ENCODE measurements around the gene SLC34A1. TPM values are rescaled to one million over a fixed set of nuclear protein-coding genes. Genes with fewer than 3 reads are reported as not detected.
A peak's percentile ranks its signal among the peaks of the same experiment; 100 is the strongest.
"Not testable (repeated sequence)": the region's sequence is repeated elsewhere in the genome, so short reads cannot be mapped to it uniquely, and the experiment has no call there.

The SLC34A1 gene
- total RNA-seq, 1 donor from 2014 or later: not detected

DNA sequence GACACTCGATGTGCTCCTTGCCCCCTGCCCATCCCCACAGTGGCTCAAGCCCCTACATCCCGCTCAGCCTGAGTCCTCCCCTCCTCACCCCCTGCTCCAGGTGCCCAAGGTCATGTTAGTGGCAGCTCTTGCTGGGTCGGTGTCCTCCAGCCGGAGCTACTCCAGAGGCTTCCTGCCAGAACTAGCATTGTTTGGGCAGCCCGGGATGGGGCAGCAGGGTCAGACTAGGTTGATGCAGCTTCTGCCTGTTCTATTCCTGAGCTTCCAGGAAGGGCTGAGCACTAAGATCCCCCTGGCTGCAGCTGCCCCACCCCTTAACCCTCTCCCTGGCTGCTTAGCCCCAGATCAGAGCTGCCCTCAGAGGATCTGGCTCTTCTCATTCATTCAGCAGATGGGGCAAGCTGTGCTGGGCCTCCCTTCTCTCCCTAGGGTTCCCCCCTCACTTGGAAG is 25.8 kb upstream of the SLC34A1 start:
- H3K4me3 ChIP-seq (ENCODE audit: low read depth, low read length): no peak overlapping the region
- DNase-seq (ENCODE audit: low read depth): no peak
- TF ChIP-seq, protein P1, sequence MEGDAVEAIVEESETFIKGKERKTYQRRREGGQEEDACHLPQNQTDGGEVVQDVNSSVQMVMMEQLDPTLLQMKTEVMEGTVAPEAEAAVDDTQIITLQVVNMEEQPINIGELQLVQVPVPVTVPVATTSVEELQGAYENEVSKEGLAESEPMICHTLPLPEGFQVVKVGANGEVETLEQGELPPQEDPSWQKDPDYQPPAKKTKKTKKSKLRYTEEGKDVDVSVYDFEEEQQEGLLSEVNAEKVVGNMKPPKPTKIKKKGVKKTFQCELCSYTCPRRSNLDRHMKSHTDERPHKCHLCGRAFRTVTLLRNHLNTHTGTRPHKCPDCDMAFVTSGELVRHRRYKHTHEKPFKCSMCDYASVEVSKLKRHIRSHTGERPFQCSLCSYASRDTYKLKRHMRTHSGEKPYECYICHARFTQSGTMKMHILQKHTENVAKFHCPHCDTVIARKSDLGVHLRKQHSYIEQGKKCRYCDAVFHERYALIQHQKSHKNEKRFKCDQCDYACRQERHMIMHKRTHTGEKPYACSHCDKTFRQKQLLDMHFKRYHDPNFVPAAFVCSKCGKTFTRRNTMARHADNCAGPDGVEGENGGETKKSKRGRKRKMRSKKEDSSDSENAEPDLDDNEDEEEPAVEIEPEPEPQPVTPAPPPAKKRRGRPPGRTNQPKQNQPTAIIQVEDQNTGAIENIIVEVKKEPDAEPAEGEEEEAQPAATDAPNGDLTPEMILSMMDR (conservative IDR thresholded peaks at IDR 0.05; ENCODE audit: low read depth, low read length): no peak

DNA sequence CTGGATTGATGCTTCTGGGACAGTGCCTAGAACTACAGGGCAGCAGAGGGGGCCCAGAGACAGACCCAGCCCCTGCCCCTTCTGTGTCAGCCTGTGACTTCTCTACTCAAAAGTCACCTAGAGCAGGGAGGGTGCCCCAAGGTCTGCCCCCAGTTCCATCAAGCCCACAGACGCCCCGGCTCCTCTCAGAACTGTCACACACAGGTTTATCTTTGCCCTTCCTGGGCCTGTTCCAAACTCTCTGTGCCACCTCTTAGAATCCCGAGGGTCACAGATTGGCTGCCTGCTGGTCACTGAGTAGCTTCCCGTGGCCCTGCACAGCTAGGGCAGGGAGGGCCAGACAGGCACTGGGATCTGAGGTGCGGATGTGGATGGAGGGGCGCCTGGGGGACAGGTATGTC is 24.8 kb upstream of the SLC34A1 start:
- H3K4me3 ChIP-seq (ENCODE audit: low read depth, low read length): no peak overlapping the region
- no peak for DNase-seq (ENCODE audit: low read depth)
- TF ChIP-seq, protein P1 (conservative IDR thresholded peaks at IDR 0.05; ENCODE audit: low read depth, low read length): no peak

DNA sequence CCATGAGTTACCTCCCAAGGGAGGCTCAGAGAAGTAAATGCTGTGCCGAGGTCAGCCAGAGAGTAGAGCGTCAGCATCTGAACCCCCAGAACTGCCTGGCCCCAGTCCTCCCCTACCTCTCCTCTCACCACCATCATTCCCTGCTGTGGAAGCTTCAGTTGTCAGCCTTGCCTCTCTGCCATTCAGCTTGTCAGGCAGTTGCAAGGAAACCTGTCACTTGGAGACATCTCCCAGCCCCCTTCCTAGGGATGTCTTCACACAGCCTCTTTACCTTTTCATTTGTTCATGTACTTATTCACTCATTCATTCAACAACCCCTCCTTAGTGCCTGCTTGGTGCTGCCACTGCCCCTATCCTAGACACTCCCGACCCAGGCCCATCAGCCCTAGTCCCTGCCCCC is 24.4 kb upstream of the SLC34A1 start:
- no peak overlapping the region for H3K4me3 ChIP-seq (ENCODE audit: low read depth, low read length)
- no peak for DNase-seq (ENCODE audit: low read depth)
- TF ChIP-seq, protein P1 (conservative IDR thresholded peaks at IDR 0.05; ENCODE audit: low read depth, low read length): no peak

DNA sequence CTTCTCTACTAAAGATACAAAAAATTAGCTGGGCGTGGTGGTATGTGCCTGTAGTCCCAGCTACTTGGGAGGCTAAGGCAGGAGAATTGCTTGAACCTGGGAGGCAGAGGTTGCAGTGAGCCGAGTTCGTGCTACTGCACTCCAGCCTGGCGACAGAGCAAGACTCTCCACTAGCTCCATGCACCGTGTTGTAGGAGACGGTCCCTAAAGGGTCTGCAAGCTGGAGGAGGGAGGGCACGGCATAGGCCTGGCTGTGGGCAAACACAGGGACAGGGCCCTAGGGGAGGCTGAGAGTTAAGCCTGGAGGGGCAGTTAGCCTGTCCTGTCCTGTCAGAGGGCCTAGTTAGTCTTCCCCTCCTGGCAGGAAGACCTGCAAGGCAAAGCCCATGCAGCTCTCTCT is 23.5 kb upstream of the SLC34A1 start:
- not testable (repeated sequence) for H3K4me3 ChIP-seq (ENCODE audit: low read depth, low read length); DNase-seq (ENCODE audit: low read depth)

DNA sequence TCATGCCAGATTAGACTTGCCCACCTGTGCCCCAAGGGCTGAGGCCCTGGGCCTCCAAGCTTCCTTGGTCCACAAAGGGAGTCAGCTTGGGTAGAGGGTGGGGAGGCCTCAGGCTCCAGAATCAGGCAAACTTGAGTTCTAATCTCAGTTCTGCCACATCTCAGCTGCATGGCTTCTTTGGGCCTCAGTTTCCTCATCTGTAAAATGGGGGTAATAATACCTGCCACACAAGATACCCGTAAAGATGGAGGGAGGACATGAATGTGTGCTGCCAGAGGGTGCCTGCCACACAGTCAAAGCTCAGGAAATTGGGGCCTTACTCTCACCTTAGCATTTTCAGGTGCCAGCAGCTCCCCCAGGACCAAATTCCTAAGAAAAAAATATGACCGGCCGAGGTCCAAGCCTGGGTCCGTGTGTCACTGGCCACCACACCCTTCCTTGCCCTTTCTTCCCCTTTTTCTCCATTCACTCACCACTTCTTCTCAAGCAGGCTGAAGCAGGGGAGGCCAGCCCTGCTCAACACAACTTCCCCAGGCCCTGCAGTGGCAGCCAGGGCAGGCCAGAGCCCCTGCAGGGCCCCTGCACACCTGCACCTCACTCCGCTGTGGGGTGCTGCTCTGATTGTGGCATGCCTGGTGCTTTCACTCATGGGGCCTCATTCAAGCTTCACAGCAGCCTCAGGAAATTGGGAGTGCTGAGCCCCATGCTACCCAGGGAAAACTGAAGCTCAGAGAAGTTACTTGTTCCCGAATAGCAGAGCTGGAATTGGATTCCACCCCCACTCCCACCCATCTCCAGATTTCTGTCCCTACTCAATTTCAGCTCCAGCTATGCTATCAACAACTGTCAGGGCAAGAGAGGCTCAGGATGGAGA is 22.6 kb upstream of the SLC34A1 start:
- DNase-seq (ENCODE audit: low read depth): no peak
- H3K4me3 ChIP-seq (ENCODE audit: low read depth, low read length): no peak overlapping the region
- TF ChIP-seq, protein P1 (conservative IDR thresholded peaks at IDR 0.05; ENCODE audit: low read depth, low read length): no peak

DNA sequence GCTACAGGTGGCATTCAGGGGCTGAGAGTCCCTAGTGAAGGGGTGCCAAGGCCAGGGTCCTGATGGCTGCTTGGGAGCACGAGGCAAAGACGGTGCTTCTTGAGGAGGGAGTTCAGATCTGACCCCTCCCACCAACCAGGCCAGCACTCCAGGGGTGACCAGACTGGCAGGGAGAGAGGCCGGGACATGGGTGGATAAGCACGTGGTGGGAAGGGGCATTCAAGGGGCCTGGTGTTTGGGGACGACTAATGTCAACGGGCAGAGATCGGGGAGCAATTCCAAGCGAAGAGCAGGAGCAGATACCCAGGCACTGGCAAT is 22.0 kb upstream of the SLC34A1 start:
- no peak for DNase-seq (ENCODE audit: low read depth)
- no peak overlapping the region for H3K4me3 ChIP-seq (ENCODE audit: low read depth, low read length)
- TF ChIP-seq, protein P1 (conservative IDR thresholded peaks at IDR 0.05; ENCODE audit: low read depth, low read length): no peak

DNA sequence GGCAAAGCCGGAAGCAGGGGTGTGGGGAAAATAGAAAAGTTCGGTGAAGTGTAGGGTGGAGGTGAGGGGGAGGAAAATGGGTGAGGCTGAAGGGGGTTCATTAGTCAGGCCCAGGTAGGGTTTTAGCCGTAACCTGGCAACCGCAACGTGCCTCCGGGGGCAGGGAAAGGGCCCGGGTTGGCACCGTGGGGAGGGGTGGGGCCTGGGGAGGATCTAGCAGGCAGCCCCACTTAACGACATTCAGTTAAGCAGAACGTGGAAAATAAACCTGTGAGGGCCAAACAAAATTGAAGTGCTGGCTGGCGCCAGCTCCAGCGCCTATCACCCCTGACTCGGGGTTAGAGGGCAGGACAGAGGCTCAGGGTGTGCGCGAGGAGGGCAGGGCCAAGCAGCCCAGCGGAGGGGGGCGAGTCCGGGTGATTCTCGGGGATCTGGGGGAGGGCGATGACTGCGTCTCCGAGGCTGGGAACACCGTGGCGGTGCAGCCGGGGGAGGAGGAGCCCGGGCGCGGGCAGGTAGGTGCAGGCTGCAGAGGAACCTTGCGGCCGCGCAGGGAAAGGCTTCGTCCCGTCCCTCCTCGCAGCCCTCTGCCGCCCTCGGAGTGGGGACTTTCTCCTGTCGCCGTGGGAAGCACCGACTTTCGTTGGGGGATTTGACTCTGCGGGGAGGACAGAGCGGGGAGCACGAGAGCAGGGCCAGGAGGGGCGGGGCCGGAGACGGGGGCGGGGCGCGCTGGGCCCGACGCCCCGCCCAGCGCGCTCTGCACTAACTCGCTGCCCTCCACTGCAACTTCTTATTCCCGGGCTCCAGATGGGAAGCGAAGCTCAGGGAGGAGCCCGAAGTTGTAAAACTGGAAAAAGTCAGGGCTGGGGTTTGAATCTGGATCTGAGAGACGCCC is 21.4 kb upstream of the SLC34A1 start:
- no peak for DNase-seq (ENCODE audit: low read depth)
- TF ChIP-seq, protein P1 (conservative IDR thresholded peaks at IDR 0.05; ENCODE audit: low read depth, low read length): no peak
- H3K4me3 ChIP-seq (ENCODE audit: low read depth, low read length): peak overlapping the region; percentile 63
